Activated effector memory CD4-positive, alpha-beta T cell treated with anti-CD3 and anti-CD28 coated beads, Interleukin-2, amount 50 U/mL, for 16 hours (primary cell): ENCODE measurements around the gene NXNL2.
A peak's percentile ranks its signal among the peaks of the same experiment; 100 is the strongest.

Experiments
- DNase-seq: peaks from one replicate; pipeline ENCODE4 v3.0.0-alpha.2; 2020

The NXNL2 gene

GRCh38 chr9:88580961-88581360 lies 46.0 kb downstream of the NXNL2 start:
- DNase-seq: no peak

DNA sequence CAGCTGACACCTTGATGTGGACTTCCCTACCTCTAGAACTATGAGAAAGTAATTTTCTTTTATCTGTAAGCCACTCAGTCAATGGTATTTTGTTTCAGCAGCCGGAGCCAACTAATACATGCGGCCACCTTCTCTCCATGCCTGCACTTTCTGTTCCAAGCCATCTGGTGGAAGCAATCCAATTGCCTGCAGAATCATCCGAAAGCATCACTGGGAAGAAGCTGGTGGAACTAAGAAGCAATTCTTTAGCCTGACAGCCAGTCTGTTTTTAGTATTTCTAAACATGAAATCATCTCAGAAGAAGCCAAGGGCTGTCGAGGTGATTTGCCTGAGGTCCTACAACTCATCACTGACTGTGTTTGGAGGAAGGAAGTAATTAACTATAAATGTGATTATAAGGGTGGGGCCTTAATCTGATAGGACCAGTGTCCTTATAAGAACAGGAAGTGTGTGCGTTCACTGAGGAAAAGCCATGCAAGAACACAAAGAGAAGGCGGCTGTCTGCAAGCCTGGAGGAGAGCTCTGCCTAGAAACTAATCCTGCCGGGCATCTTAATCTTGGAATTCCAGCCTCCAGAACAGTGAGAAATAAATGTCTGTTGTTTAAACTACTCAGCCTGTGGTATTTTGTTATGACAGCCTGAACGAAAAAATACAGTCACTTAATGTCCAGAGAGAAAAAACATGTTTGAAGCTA lies 49.1 kb downstream of the NXNL2 start:
- DNase-seq: no peak

DNA sequence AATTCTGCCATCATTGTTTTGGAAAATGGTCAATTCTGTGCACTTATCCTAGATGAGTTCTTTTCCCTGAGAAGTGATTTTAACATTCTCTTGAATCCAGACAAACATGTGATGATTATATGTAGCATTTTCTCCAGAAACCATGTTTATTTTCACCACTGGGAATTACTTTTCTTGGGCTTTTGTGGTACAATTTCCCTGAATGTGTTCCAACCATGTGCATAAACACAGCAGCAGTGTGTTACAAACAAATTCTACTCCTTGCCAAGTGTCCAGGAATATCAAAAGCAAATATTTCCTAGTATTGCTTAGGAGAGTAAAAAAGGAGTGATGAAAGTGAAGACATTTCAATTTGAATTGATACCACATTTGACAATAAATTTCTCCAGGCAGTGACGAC lies 50.4 kb downstream of the NXNL2 start:
- no peak for DNase-seq

GRCh38 chr9:88586452-88586851 lies 51.5 kb downstream of the NXNL2 start:
- no peak for DNase-seq

- no peak for DNase-seq
These were observed 52.2 kb downstream of the NXNL2 start for GRCh38 chr9:88587182-88587581.

DNA sequence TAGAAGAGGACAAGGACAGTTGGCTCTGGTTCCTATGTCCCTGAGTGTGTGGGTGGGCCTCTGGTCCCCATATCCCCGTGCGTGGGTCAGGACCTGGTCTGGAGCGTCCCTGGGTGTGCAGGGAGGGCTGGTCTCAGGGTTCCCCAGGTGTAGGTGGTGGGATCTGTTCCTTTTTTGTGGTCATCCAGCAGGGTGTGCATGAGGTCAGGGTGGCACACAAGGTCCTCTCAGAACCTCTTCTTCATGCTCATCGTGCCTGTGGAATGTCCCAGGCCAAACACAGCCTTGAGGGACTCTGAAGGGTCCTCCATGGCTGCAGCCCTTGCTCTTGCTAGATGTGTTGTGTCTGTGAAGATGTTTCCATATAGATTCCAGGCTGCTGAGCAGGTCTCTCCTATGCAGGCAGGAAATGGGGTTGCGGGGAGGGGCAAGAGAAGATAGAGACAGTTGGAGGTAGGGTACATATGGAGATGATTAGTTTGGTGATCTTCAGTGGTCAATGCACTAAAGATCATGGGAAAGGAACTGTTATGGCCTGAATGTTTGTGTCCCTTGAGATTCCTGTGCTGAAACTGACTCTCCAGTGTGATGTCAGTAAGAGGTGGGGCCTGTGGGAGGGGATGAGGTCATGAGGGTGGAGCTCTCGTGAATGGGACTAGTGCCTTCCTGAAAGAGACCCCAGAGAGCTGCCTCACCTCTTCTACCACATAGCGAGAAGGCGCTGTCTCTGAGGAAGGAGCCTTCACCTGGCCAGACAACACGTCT lies 53.1 kb downstream of the NXNL2 start:
- DNase-seq: no peak

GRCh38 chr9:88589656-88590055 lies 54.7 kb downstream of the NXNL2 start:
- DNase-seq: no peak

- DNase-seq: no peak
These were observed 55.7 kb downstream of the NXNL2 start for GRCh38 chr9:88590558-88591146.

DNA sequence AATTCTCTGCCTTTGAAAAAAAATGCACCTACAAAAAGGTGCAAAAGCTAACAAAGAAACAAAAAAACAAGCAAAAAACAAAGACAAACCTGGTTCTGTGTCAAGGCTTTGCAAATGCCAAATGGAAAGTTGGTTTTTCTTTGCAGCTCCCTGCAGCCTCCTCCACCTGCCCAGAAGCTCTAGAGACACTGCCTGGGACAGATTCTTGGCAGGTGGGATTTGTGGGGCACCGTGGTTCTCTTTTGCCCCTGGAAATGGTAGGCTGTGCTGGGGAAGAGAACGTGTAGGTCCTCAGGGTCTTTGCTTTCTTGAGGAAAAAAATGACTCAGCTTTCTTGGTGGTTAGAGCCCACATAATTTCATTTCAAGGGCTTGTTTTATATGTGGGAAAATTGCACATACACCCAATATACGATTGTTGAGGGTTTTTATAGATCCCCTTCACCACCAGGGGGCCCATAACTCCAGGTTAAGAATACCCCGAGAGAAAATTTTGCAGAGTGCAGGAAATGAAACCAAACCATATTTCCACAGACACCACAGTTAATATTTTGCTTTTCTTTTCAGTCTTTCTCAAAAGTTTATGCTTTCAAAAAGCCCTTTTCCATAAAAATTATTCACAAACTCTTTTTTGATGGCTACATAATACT lies 58.7 kb downstream of the NXNL2 start:
- peak; percentile 69 for DNase-seq
